ENCODE results near the gene GNL3L. TPM values are rescaled to one million over a fixed set of nuclear protein-coding genes. Genes with fewer than 3 reads are reported as not detected.

GNL3L gene, protein sequence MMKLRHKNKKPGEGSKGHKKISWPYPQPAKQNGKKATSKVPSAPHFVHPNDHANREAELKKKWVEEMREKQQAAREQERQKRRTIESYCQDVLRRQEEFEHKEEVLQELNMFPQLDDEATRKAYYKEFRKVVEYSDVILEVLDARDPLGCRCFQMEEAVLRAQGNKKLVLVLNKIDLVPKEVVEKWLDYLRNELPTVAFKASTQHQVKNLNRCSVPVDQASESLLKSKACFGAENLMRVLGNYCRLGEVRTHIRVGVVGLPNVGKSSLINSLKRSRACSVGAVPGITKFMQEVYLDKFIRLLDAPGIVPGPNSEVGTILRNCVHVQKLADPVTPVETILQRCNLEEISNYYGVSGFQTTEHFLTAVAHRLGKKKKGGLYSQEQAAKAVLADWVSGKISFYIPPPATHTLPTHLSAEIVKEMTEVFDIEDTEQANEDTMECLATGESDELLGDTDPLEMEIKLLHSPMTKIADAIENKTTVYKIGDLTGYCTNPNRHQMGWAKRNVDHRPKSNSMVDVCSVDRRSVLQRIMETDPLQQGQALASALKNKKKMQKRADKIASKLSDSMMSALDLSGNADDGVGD
- total RNA-seq: 35.5 and 41.2 TPM in 2 replicates

GRCh38 chrX:54529552-54530356 lies at the start of gene GNL3L:
GNL3L (plus strand) TSS chrX:54530219; CDS start chrX:54532567, 2,348 bp downstream.

DNA sequence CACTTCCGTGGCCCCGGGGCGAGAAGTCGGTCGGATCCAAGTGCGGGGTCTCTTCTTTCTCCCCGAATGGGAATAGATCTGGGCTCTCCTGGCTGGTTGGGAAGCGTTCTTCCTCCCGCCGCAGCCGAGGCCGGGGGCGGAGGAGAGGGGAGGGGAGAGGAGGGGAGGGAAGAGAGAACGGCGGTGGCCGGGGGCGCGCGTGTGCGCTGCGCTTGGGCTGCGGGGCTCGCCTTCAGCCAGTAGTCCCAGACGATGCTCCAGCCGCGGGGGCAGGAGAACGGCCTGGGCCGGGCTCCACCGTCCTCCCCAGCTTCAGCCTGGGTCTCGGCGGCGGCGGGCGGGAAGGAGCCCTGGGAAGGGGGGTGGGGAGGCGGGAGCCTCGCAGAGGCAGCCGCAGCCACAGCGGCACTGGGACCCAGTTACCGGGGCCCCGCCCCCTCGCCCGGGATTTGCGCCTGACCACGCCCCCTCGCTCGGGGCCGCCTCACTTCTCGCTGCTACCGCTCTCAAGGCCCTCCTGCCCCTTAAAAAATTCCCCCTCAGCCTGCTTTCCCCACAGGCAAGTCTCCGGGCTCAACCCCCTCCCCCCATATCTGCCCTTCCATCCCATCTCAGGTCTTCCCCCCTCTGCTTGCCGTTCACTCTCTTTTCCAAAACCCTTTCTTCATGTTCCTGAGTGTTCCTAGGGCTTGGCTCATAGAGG lies 34.1 kb upstream of the GNL3L start, which contains the start of gene FGD1:
Gene FGD1, minus strand, starts transcription at position 421 of the 703 bp plus-strand sequence. CDS start 802 bp downstream, outside the sequence.

Other genes starting within 250 kb of the GNL3L start
- gene WNK3, start 172.2 kb upstream of the GNL3L start, total RNA-seq: 2.2 and 3.0 TPM in 2 replicates
- 13.1 and 13.3 TPM in 2 replicates for gene TSR2, start 89.8 kb upstream of the GNL3L start, total RNA-seq
- gene FGD1, start 34.0 kb upstream of the GNL3L start, total RNA-seq: 8.8 and 9.0 TPM in 2 replicates